HG03103 (cell line): ENCODE measurements around the gene TEX47.

Experiments used
- ATAC-seq: cut with Tn5 transposase; IDR thresholded peaks from one replicate; pipeline ENCODE4 v1.9.1; 2021; ENCODE audit warnings: low read depth; ENCODE audit not compliant: unreplicated experiment

The TEX47 gene

GRCh38 chr7:88756802-88757201, 38.7 kb downstream of the TEX47 start:
- ATAC-seq, result no peak

- no peak for ATAC-seq
These were observed 49.4 kb downstream of the TEX47 start for GRCh38 chr7:88746126-88746525.
